ENCODE results near the gene EDN2.

Gene EDN2

GRCh38 chr1:41490911-41491310, 6.4 kb upstream of the EDN2 start:
- Mint-ChIP-seq H3K4me1 (ENCODE audit: low read depth in 2 of 2) (peaks cover 0 to 5% of the 10 kb centered on the region in 2 donors), H3K27ac (no peak overlapping the region), H3K36me3 (ENCODE audit: insufficient read depth) (peaks cover 3% of the 10 kb centered on the region), H3K27me3 (peaks cover 35 to 49% of the 10 kb centered on the region in 2 donors), H3K9me3 (peaks cover 0 to 2% of the 10 kb centered on the region in 2 donors), H3K4me3 (no peak overlapping the region)
- no peak for DNase-seq
- ATAC-seq (replicated peaks) = no peak

GRCh38 chr1:41489561-41489960, 5.1 kb upstream of the EDN2 start:
- peaks cover 22 to 48% of the 10 kb centered on the region in 2 donors for H3K27me3 Mint-ChIP-seq
- no peak overlapping the region for H3K27ac Mint-ChIP-seq
- H3K36me3 Mint-ChIP-seq (ENCODE audit: insufficient read depth) = peaks cover 3% of the 10 kb centered on the region
- H3K4me1 Mint-ChIP-seq (ENCODE audit: low read depth in 2 of 2) = peaks cover 0 to 3% of the 10 kb centered on the region in 2 donors
- no peak for DNase-seq
- no peak for ATAC-seq (replicated peaks)
- H3K4me3 Mint-ChIP-seq = no peak overlapping the region
- peaks cover 0 to 2% of the 10 kb centered on the region in 2 donors for H3K9me3 Mint-ChIP-seq

GRCh38 chr1:41488040-41488951, 3.8 kb upstream of the EDN2 start:
- ATAC-seq (replicated peaks) (no peak), DNase-seq (no peak)
- Mint-ChIP-seq H3K9me3 (peaks cover 0 to 2% of the 10 kb centered on the region in 2 donors), H3K4me3 (no peak overlapping the region), H3K27ac (no peak overlapping the region), H3K4me1 (ENCODE audit: low read depth in 2 of 2) (peaks cover 0 to 3% of the 10 kb centered on the region in 2 donors), H3K27me3 (peaks cover 26 to 55% of the 10 kb centered on the region in 2 donors), H3K36me3 (ENCODE audit: insufficient read depth) (peaks cover 3% of the 10 kb centered on the region)

GRCh38 chr1:41487126-41488039, 2.9 kb upstream of the EDN2 start:
- H3K27ac Mint-ChIP-seq = no peak overlapping the region
- H3K4me3 Mint-ChIP-seq = no peak overlapping the region
- H3K36me3 Mint-ChIP-seq (ENCODE audit: insufficient read depth) = peaks cover 3% of the 10 kb centered on the region
- H3K9me3 Mint-ChIP-seq = peaks cover 0 to 2% of the 10 kb centered on the region in 2 donors
- no peak for ATAC-seq (replicated peaks)
- peaks cover 26 to 63% of the 10 kb centered on the region in 2 donors for H3K27me3 Mint-ChIP-seq
- H3K4me1 Mint-ChIP-seq (ENCODE audit: low read depth in 2 of 2) = peaks cover 0 to 5% of the 10 kb centered on the region in 2 donors
- DNase-seq = no peak

- H3K9me3 Mint-ChIP-seq = peaks cover 0 to 2% of the 10 kb centered on the region in 2 donors
- peaks cover 26 to 63% of the 10 kb centered on the region in 2 donors for H3K27me3 Mint-ChIP-seq
- H3K27ac Mint-ChIP-seq = no peak overlapping the region
- peaks cover 0 to 5% of the 10 kb centered on the region in 2 donors for H3K4me1 Mint-ChIP-seq (ENCODE audit: low read depth in 2 of 2)
- ATAC-seq (replicated peaks) = no peak
- peaks cover 3% of the 10 kb centered on the region for H3K36me3 Mint-ChIP-seq (ENCODE audit: insufficient read depth)
- no peak for DNase-seq
- H3K4me3 Mint-ChIP-seq = no peak overlapping the region
Observed at GRCh38 chr1:41486371-41487125, 2.1 kb upstream of the EDN2 start.

GRCh38 chr1:41486053-41486370, 1.5 kb upstream of the EDN2 start:
- H3K4me1 Mint-ChIP-seq (ENCODE audit: low read depth in 2 of 2) = peaks cover 0 to 5% of the 10 kb centered on the region in 2 donors
- H3K27ac Mint-ChIP-seq = no peak overlapping the region
- peaks cover 0 to 2% of the 10 kb centered on the region in 2 donors for H3K9me3 Mint-ChIP-seq
- no peak for ATAC-seq (replicated peaks)
- H3K36me3 Mint-ChIP-seq (ENCODE audit: insufficient read depth) = peaks cover 3% of the 10 kb centered on the region
- H3K27me3 Mint-ChIP-seq = peaks cover 26 to 63% of the 10 kb centered on the region in 2 donors
- H3K4me3 Mint-ChIP-seq = no peak overlapping the region
- DNase-seq = no peak

GRCh38 chr1:41485605-41486004, 1.1 kb upstream of the EDN2 start:
- H3K36me3 Mint-ChIP-seq (ENCODE audit: insufficient read depth) = peaks cover 3% of the 10 kb centered on the region
- no peak for DNase-seq
- no peak overlapping the region for H3K27ac Mint-ChIP-seq
- peaks cover 0 to 5% of the 10 kb centered on the region in 2 donors for H3K4me1 Mint-ChIP-seq (ENCODE audit: low read depth in 2 of 2)
- no peak overlapping the region for H3K4me3 Mint-ChIP-seq
- ATAC-seq (replicated peaks) = no peak
- H3K27me3 Mint-ChIP-seq = peaks cover 26 to 63% of the 10 kb centered on the region in 2 donors
- peaks cover 0 to 2% of the 10 kb centered on the region in 2 donors for H3K9me3 Mint-ChIP-seq

- H3K9me3 Mint-ChIP-seq = no peaks in the 10 kb centered on the region
- no peak overlapping the region for H3K4me3 Mint-ChIP-seq
- peaks cover 0 to 5% of the 10 kb centered on the region in 2 donors for H3K4me1 Mint-ChIP-seq (ENCODE audit: low read depth in 2 of 2)
- H3K27me3 Mint-ChIP-seq = peaks cover 17 to 60% of the 10 kb centered on the region in 2 donors
- DNase-seq (no peak), ATAC-seq (replicated peaks) (no peak)
- no peaks in the 10 kb centered on the region for H3K36me3 Mint-ChIP-seq (ENCODE audit: insufficient read depth)
- H3K27ac Mint-ChIP-seq = no peak overlapping the region
Observed at GRCh38 chr1:41483960-41484401, 502 bp downstream of the EDN2 start.

GRCh38 chr1:41483001-41483850, 1.3 kb downstream of the EDN2 start:
- peaks cover 0 to 5% of the 10 kb centered on the region in 2 donors for H3K4me1 Mint-ChIP-seq (ENCODE audit: low read depth in 2 of 2)
- H3K9me3 Mint-ChIP-seq = no peaks in the 10 kb centered on the region
- H3K36me3 Mint-ChIP-seq (ENCODE audit: insufficient read depth) = no peaks in the 10 kb centered on the region
- DNase-seq (no peak), ATAC-seq (replicated peaks) (no peak)
- no peak overlapping the region for H3K4me3 Mint-ChIP-seq
- H3K27ac Mint-ChIP-seq = peak overlapping the region in 1 of 2 donors; percentile 79
- peaks cover 17 to 60% of the 10 kb centered on the region in 2 donors for H3K27me3 Mint-ChIP-seq

- H3K4me1 Mint-ChIP-seq (ENCODE audit: low read depth in 2 of 2) = peaks cover 0 to 5% of the 10 kb centered on the region in 2 donors
- no peaks in the 10 kb centered on the region for H3K36me3 Mint-ChIP-seq (ENCODE audit: insufficient read depth)
- no peaks in the 10 kb centered on the region for H3K9me3 Mint-ChIP-seq
- no peak overlapping the region for H3K27ac Mint-ChIP-seq
- H3K4me3 Mint-ChIP-seq = no peak overlapping the region
- DNase-seq (no peak), ATAC-seq (replicated peaks) (no peak)
- peaks cover 17 to 61% of the 10 kb centered on the region in 2 donors for H3K27me3 Mint-ChIP-seq
Observed at GRCh38 chr1:41482001-41482765, 2.3 kb downstream of the EDN2 start.

GRCh38 chr1:41481109-41481775, 3.2 kb downstream of the EDN2 start:
- Mint-ChIP-seq H3K4me3 (no peak overlapping the region), H3K27me3 (peaks cover 10 to 51% of the 10 kb centered on the region in 2 donors), H3K9me3 (no peaks in the 10 kb centered on the region), H3K4me1 (ENCODE audit: low read depth in 2 of 2) (peaks cover 0 to 3% of the 10 kb centered on the region in 2 donors), H3K27ac (no peak overlapping the region), H3K36me3 (ENCODE audit: insufficient read depth) (no peaks in the 10 kb centered on the region)
- ATAC-seq (replicated peaks) (no peak), DNase-seq (no peak)
